Loucy (cell line): ENCODE results near the gene NRBP1.

Experiments used
- H2AFZ ChIP-seq: fragments of 200-600 bp; sonication (generic); 2 replicates; pipeline ENCODE4 v1.6.0; 2016; ENCODE audit warnings: antibody characterized with exemption, mild to moderate bottlenecking, low read length, moderate library complexity
- H3F3A ChIP-seq: fragments of 200-600 bp; 2 replicates; pipeline ENCODE4 v1.6.0; 2016; ENCODE audit warnings: antibody characterized with exemption, low read depth, mild to moderate bottlenecking
- H3K27me3 ChIP-seq: fragments of 200-600 bp; sonication (generic); 2 replicates; pipeline ENCODE4 v1.6.1; 2014; ENCODE audit warnings: low read length, mild to moderate bottlenecking; ENCODE audit not compliant: insufficient read depth, poor library complexity, severe bottlenecking
- H3K36me3 ChIP-seq: fragments of 200-600 bp; sonication (generic); 2 replicates; pipeline ENCODE4 v1.6.1; 2016; ENCODE audit warnings: low read length; ENCODE audit not compliant: insufficient read depth
- H3K4me1 ChIP-seq: fragments of 200-600 bp; sonication (generic); 2 replicates; pipeline ENCODE4 v1.5.1; 2014; ENCODE audit warnings: low read length, mild to moderate bottlenecking; ENCODE audit not compliant: insufficient read depth, poor library complexity, severe bottlenecking
- H3K4me2 ChIP-seq: fragments of 200-600 bp; sonication (generic); 2 replicates; pipeline ENCODE4 v1.6.0; 2014; ENCODE audit warnings: antibody characterized with exemption, low read length, low read depth, mild to moderate bottlenecking; ENCODE audit not compliant: poor library complexity, severe bottlenecking
- H3K4me3 ChIP-seq: fragments of 200-600 bp; sonication (generic); 2 replicates; pipeline ENCODE4 v1.5.1; 2014; ENCODE audit warnings: low read length, mild to moderate bottlenecking, mixed read lengths; ENCODE audit not compliant: poor library complexity, severe bottlenecking
- H3K79me2 ChIP-seq: fragments of 200-600 bp; sonication (generic); 2 replicates; pipeline ENCODE4 v1.6.1; 2014; ENCODE audit warnings: low read length; ENCODE audit not compliant: insufficient read depth
- H3K9ac ChIP-seq: fragments of 200-600 bp; sonication (generic); 2 replicates; pipeline ENCODE4 v1.6.0; 2014; ENCODE audit warnings: mild to moderate bottlenecking, low read depth, low read length, moderate library complexity; ENCODE audit not compliant: poor library complexity, severe bottlenecking
- H3K9me2 ChIP-seq: fragments of 200-600 bp; sonication (generic); replicated peaks from 2 replicates; pipeline ENCODE4 v1.6.1; 2016; ENCODE audit warnings: low read depth, low read length, mixed read lengths
- H3K9me3 ChIP-seq: fragments of 200-600 bp; sonication (generic); 2 replicates; pipeline ENCODE4 v1.6.1; 2014; ENCODE audit warnings: mild to moderate bottlenecking, antibody characterized with exemption, low read length, low read depth; ENCODE audit not compliant: insufficient read depth
- H4K20me1 ChIP-seq: fragments of 200-600 bp; sonication (generic); 2 replicates; pipeline ENCODE4 v1.6.0; 2014; ENCODE audit warnings: antibody characterized with exemption, low read length, mild to moderate bottlenecking; ENCODE audit not compliant: insufficient read depth, poor library complexity, severe bottlenecking
- CTCF ChIP-seq: fragments of 200-600 bp; sonication (generic); conservative IDR thresholded peaks from 2 replicates; pipeline ENCODE4 v1.5.1; 2014; ENCODE audit warnings: mild to moderate bottlenecking, antibody characterized with exemption, low read length
- EZH2phosphoT487 ChIP-seq: fragments of 200-600 bp; IDR thresholded peaks from 2 replicates; pipeline ENCODE4 v1.6.1; 2018; ENCODE audit warnings: antibody characterized with exemption, mild to moderate bottlenecking, moderate library complexity, borderline replicate concordance

NRBP1 gene

GRCh38 chr2:27409321-27410073, 18.9 kb upstream of the NRBP1 start, which contains the start of gene PPM1G:
Gene PPM1G, minus strand, starts transcription at chr2:27409591. Its CDS starts 169 bp downstream, at chr2:27409422.
- H4K20me1 ChIP-seq, result peaks cover 44% of the 10 kb centered on the region
- H3K4me3 ChIP-seq, result peak within 1 kb of the TSS; percentile 99
- no peaks in the 10 kb centered on the region for H3K9me3 ChIP-seq
- peak within 1 kb of the TSS; percentile 79 for H3K9ac ChIP-seq
- H3F3A ChIP-seq, result no peaks in the 10 kb centered on the region
- TF ChIP-seq CTCF, result no peak
- no peak for TF ChIP-seq EZH2phosphoT487
- H3K9me2 ChIP-seq, result no peaks in the 10 kb centered on the region
- peak within 1 kb of the TSS; percentile 80 for H2AFZ ChIP-seq
- peaks cover 34% of the 10 kb centered on the region for H3K4me1 ChIP-seq
- H3K79me2 ChIP-seq, result peaks cover 49% of the 10 kb centered on the region
- peak within 1 kb of the TSS; percentile 85 for H3K4me2 ChIP-seq
- H3K27me3 ChIP-seq, result no peaks in the 10 kb centered on the region
- no peaks in the 10 kb centered on the region for H3K36me3 ChIP-seq

GRCh38 chr2:27412419-27413152, 15.8 kb upstream of the NRBP1 start:
- H3K9ac ChIP-seq, result no peak overlapping the region
- H3K9me3 ChIP-seq, result no peaks in the 10 kb centered on the region
- no peak overlapping the region for H3K4me3 ChIP-seq
- peak overlapping the region; percentile 44; the same call in 1 of the 2 replicates for H2AFZ ChIP-seq
- no peaks in the 10 kb centered on the region for H3K9me2 ChIP-seq
- H4K20me1 ChIP-seq, result peaks cover 17% of the 10 kb centered on the region
- H3K79me2 ChIP-seq, result peaks cover 18% of the 10 kb centered on the region
- H3K4me2 ChIP-seq, result no peak overlapping the region
- TF ChIP-seq EZH2phosphoT487 (no peak), CTCF (no peak)
- H3K27me3 ChIP-seq, result no peaks in the 10 kb centered on the region
- peaks cover 17% of the 10 kb centered on the region for H3K4me1 ChIP-seq
- H3F3A ChIP-seq, result no peaks in the 10 kb centered on the region
- H3K36me3 ChIP-seq, result no peaks in the 10 kb centered on the region

- Histone ChIP-seq H3F3A (no peaks in the 10 kb centered on the region), H3K9me3 (no peaks in the 10 kb centered on the region), H3K79me2 (no peaks in the 10 kb centered on the region), H3K9ac (no peak overlapping the region), H3K4me2 (no peak overlapping the region), H3K4me1 (no peaks in the 10 kb centered on the region), H3K27me3 (no peaks in the 10 kb centered on the region), H4K20me1 (no peaks in the 10 kb centered on the region), H3K9me2 (no peaks in the 10 kb centered on the region), H3K36me3 (no peaks in the 10 kb centered on the region), H2AFZ (no peak overlapping the region), H3K4me3 (no peak overlapping the region)
- TF ChIP-seq EZH2phosphoT487 (no peak), CTCF (no peak)
Observed at GRCh38 chr2:27416151-27416550, 12.3 kb upstream of the NRBP1 start.
